Thoracic aorta (tissue), 2 donors: Measurements from ENCODE around the gene IGFBP7. TPM values are rescaled to one million over a fixed set of nuclear protein-coding genes. Genes with fewer than 3 reads are reported as not detected.

ENCODE experiments used
- ATAC-seq: fragments of 150-250 bp; one replicate; pipeline ENCODE4 v1.8.0; 2017; ENCODE audit warnings: low read depth; ENCODE audit not compliant: insufficient number of reproducible peaks, low FRiP score
- DNase-seq: peaks from one replicate; pipeline ENCODE4 v3.0.0-alpha.2; 2020; ENCODE audit warnings: low spot score
- H3K27ac ChIP-seq, 2 donors: fragments of 200-600 bp; sonication (generic); 1 replicate in 1 of 2; 2 replicates in 1 of 2; pipeline ENCODE4 v1.5.1; 2016; ENCODE audit warnings: mild to moderate bottlenecking in 2 of 2, moderate library complexity in 2 of 2
- H3K27me3 ChIP-seq: fragments of 200-600 bp; sonication (generic); replicated peaks from 2 replicates; pipeline ENCODE4 v1.6.0; 2016; ENCODE audit warnings: mild to moderate bottlenecking; ENCODE audit not compliant: insufficient read depth
- H3K36me3 ChIP-seq: fragments of 200-600 bp; sonication (generic); one replicate; pipeline ENCODE4 v1.5.1; 2016
- H3K4me1 ChIP-seq, 2 donors: fragments of 200-600 bp; sonication (generic); 1 replicate in 1 of 2; 2 replicates in 1 of 2; pipeline versions ENCODE4 v1.5.1 to v1.6.0; 2016; ENCODE audit warnings: low read depth in 2 of 2, mild to moderate bottlenecking in 1 of 2; ENCODE audit not compliant: control insufficient read depth in 1 of 2
- H3K4me3 ChIP-seq: fragments of 200-600 bp; sonication (generic); 2 replicates; pipeline ENCODE4 v1.5.1; 2016; ENCODE audit warnings: mild to moderate bottlenecking
- H3K9me3 ChIP-seq: fragments of 200-600 bp; sonication (generic); 2 replicates; pipeline ENCODE4 v1.5.1; 2016
- total RNA-seq, 2 donors: library from RNA; depleted of rRNA; stranded (reverse); fragments of >200 nt; gene quantifications; one replicate each; pipeline versions ENCODE4 v1.1.0 to v1.2.3, GENCODE V29; 2016
- TF ChIP-seq, protein P1 (sequence below): fragments of 200-600 bp; sonication (generic); IDR thresholded peaks from one replicate; pipeline ENCODE4 v1.5.1; 2019; ENCODE audit warnings: antibody characterized with exemption

IGFBP7 gene
- total RNA-seq, 2 donors from 2014 or later, result 4,453 to 6,615 TPM

DNA sequence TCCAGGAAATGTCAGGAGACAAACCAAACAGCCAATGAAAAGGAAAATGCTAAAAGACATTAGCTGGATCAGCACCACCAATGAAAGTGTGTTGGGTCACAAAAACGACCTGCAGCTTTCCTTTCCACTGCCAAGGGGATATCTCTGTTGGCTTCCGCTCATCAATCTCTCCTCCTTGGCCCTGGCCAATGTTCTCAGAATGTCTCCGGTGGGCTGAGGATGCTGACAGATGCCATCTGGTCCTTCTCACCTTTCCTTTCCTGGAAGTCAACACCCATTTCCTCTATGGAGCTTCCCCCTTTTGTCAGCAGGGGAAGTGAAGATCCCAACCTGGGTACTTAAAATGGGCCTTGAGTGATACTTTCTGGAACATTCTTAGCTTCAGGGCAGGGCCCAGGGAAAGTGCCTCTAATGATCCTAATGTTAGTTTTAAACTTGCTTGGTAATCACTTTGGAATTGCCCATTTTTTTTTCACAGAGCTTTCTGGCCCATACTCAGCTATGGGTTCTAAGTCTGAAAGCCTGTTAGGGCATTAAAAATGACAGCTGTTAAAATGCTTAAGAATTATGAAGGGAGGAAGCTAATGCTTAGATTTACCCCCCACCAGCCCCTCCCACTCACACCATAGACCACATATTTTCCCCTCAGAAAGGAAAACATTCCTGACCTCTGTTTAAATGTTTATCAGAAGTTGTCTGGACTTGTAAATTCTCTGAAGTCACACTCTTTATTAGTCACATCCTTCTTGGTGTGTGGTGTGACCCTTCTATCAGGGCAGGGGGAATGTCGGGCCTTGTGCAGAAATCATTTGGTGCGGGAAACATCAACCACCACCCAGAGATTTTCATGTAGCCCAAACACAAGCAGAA, 29.2 kb downstream of the IGFBP7 start:
- Histone ChIP-seq H3K4me3 (peak overlapping the region; percentile 17), H3K27ac (peak overlapping the region; percentile 92 to 96), H3K27me3 (no peaks in the 10 kb centered on the region), H3K9me3 (no peaks in the 10 kb centered on the region), H3K4me1 (peaks cover 62 to 93% of the 10 kb centered on the region in 2 donors), H3K36me3 (no peaks in the 10 kb centered on the region)
- TF ChIP-seq, protein P1, sequence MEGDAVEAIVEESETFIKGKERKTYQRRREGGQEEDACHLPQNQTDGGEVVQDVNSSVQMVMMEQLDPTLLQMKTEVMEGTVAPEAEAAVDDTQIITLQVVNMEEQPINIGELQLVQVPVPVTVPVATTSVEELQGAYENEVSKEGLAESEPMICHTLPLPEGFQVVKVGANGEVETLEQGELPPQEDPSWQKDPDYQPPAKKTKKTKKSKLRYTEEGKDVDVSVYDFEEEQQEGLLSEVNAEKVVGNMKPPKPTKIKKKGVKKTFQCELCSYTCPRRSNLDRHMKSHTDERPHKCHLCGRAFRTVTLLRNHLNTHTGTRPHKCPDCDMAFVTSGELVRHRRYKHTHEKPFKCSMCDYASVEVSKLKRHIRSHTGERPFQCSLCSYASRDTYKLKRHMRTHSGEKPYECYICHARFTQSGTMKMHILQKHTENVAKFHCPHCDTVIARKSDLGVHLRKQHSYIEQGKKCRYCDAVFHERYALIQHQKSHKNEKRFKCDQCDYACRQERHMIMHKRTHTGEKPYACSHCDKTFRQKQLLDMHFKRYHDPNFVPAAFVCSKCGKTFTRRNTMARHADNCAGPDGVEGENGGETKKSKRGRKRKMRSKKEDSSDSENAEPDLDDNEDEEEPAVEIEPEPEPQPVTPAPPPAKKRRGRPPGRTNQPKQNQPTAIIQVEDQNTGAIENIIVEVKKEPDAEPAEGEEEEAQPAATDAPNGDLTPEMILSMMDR, result no peak
- no peak for DNase-seq
- peak; percentile 92 for ATAC-seq

DNA sequence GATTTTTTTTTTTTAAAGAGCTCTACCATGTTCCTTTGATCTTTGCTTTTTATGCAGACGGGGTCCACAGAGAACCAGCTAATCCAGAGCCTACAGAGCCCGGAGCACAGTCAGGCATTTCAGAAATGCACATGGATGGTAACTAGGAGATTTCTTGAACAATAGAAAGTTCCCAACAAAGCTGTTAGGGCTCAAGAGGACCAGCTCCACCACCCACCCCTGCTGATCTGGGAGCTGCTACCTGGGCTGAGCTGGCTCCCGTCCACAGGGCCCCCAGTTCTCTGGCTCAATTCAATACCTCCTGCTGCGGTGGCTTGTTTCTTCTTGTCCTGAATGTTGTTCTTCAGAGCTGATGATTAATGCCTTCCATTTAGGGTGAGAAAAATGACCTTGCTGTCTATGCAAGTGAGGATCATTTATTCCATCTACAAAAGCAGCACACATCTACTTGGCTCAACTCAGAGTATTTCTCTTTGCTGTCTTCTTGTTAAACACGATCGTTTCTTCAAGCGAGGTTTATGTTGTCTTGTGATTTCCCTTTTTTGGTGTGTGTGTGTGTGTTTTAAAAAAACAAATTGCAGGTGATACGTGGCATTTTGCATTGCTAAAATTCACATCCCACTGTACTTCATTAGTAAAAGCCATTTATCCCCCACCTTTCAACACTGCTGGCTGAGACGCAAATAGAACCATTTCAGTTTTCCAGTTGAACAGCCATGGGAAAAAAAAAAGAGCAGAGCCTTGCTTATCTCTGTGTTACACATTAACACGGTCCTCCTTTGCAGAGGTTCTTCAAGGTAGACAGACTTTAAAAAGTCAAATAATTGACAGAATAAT, 31.3 kb downstream of the IGFBP7 start:
- Histone ChIP-seq H3K27me3 (no peaks in the 10 kb centered on the region), H3K9me3 (no peaks in the 10 kb centered on the region), H3K36me3 (no peaks in the 10 kb centered on the region), H3K4me3 (peak overlapping the region; percentile 30), H3K27ac (peak overlapping the region; percentile 92 to 96), H3K4me1 (peaks cover 69 to 95% of the 10 kb centered on the region in 2 donors)
- ATAC-seq (no peak), DNase-seq (no peak)
- TF ChIP-seq, protein P1, result no peak

DNA sequence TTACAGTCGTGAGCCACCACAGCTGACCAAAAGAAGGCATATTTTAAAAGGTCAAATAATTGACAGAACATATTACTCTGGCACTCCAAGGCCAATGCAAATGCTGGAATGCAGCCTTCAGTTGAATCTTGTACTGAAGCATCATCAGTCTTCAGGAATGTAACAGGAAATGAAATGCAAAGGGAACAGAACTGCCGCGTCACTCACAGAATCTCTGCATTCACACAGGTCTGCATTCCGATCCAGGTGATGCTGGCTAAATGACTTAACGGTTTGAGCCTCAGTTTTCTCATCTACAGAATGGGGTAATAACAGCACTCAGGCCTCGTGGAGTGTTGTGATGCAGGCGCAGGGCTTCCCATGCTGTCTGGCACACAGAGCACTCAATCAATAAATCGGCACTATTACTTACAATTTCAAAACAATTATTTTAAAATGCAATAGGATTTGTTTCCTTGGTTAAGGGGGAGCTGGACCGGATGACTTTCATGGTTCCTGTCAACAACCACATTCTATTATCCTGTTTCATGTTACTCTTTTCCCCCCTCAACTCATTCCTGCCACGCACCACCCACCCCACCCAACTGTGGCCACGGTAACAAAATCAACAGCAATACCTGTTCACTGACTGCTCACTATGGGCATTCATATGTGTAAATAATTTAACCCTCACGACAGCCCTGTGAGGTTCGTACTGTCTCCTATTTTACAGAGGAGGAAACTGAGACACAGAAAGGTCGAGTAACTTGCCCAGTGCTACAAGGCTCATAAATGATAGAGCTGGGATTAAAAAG, 32.4 kb downstream of the IGFBP7 start:
- Histone ChIP-seq H3K36me3 (no peaks in the 10 kb centered on the region), H3K27me3 (no peaks in the 10 kb centered on the region), H3K4me1 (peaks cover 60 to 94% of the 10 kb centered on the region in 2 donors), H3K9me3 (no peaks in the 10 kb centered on the region), H3K4me3 (no peak overlapping the region), H3K27ac (peak overlapping the region; percentile 92 to 96)
- ATAC-seq (no peak), DNase-seq (no peak)
- TF ChIP-seq, protein P1, result no peak

DNA sequence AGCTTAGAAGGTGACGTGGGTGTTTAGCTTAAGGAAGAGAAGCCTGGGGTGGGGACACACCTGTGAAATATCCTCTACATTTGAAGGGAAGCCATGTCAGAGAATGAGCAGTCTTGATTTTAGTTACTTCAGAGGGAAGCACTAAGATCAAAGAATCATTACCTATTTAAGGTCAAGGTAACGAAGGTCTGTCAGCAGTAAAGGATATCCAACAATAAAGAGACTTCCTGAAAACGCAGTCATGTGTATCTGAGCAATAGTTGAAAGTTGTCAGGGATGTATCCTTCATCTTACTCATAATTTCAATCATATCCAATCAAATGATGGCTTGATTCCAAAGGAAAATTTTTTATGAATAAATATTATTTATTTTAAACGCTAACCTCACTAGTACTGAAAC, 33.5 kb downstream of the IGFBP7 start:
- Histone ChIP-seq H3K4me3 (no peak overlapping the region), H3K4me1 (peaks cover 49 to 91% of the 10 kb centered on the region in 2 donors), H3K9me3 (no peaks in the 10 kb centered on the region), H3K36me3 (no peaks in the 10 kb centered on the region), H3K27ac (peak overlapping the region; percentile 29 to 74), H3K27me3 (no peaks in the 10 kb centered on the region)
- ATAC-seq (no peak), DNase-seq (no peak)
- TF ChIP-seq, protein P1, result no peak
